SK-N-SH treated with all-trans-retinoic acid at 6 μM for 48 hours (cell line): ENCODE results near the gene LCN6.

Source experiments
- ATAC-seq: fragments of 200-7000 bp; cut with Tn5 transposase; 3 replicates; pipeline ENCODE4 v1.9.1; 2020; ENCODE audit warnings: mild to moderate bottlenecking, moderate library complexity
- ARNTL ChIP-seq: fragments of 450-650 bp; formaldehyde crosslinking; IDR thresholded peaks from 2 replicates; pipeline ENCODE4 v1.5.0; 2020; ENCODE audit warnings: low read depth, mild to moderate bottlenecking, moderate library complexity, borderline replicate concordance
- BACH2 ChIP-seq: fragments of 250-450 bp; sonication (Bioruptor Pico); IDR thresholded peaks from 2 replicates; pipeline ENCODE4 v1.9.0; 2021; ENCODE audit warnings: mild to moderate bottlenecking, borderline replicate concordance
- CREB5 ChIP-seq: fragments of 250-450 bp; sonication (Bioruptor Pico); IDR thresholded peaks from 2 replicates; pipeline ENCODE4 v1.5.1; 2020; ENCODE audit warnings: low read depth, mild to moderate bottlenecking, moderate library complexity
- CSDC2 ChIP-seq: fragments of 250-450 bp; sonication (Bioruptor Pico); IDR thresholded peaks from 2 replicates; pipeline ENCODE4 v1.5.0; 2020; ENCODE audit warnings: mild to moderate bottlenecking, moderate library complexity
- CSRNP3 ChIP-seq: fragments of 250-450 bp; sonication (Bioruptor Pico); IDR thresholded peaks from 2 replicates; pipeline ENCODE4 v1.5.1; 2021; ENCODE audit warnings: mild to moderate bottlenecking, moderate library complexity
- ESRRG ChIP-seq: fragments of 250-450 bp; sonication (Bioruptor Pico); IDR thresholded peaks from 2 replicates; pipeline ENCODE4 v1.6.1; 2021; ENCODE audit warnings: mild to moderate bottlenecking
- GLIS3 ChIP-seq: fragments of 250-450 bp; sonication (Bioruptor Pico); IDR thresholded peaks from 2 replicates; pipeline ENCODE4 v1.5.0; 2020; ENCODE audit warnings: mild to moderate bottlenecking, moderate library complexity
- ISL1 ChIP-seq: fragments of 250-450 bp; sonication (Bioruptor Pico); IDR thresholded peaks from 2 replicates; pipeline ENCODE4 v2.1.2; 2022; ENCODE audit warnings: mild to moderate bottlenecking, moderate library complexity
- OSR1 ChIP-seq: fragments of 250-450 bp; sonication (Bioruptor Pico); IDR thresholded peaks from 2 replicates; pipeline ENCODE4 v1.8.0; 2022; ENCODE audit warnings: moderate library complexity, mild to moderate bottlenecking, inconsistent platforms
- PATZ1 ChIP-seq: fragments of 250-450 bp; sonication (Bioruptor Pico); IDR thresholded peaks from 2 replicates; pipeline ENCODE4 v1.8.0; 2020; ENCODE audit warnings: mild to moderate bottlenecking, moderate library complexity, borderline replicate concordance
- PPARA ChIP-seq: fragments of 250-450 bp; sonication (Bioruptor Pico); IDR thresholded peaks from 2 replicates; pipeline ENCODE4 v1.5.0; 2020; ENCODE audit warnings: mild to moderate bottlenecking, borderline replicate concordance
- RARB ChIP-seq: fragments of 250-450 bp; sonication (Bioruptor Pico); IDR thresholded peaks from 2 replicates; pipeline ENCODE4 v1.8.0; 2021; ENCODE audit warnings: mild to moderate bottlenecking, moderate library complexity
- SNAI2 ChIP-seq: fragments of 250-450 bp; sonication (Bioruptor Pico); IDR thresholded peaks from 2 replicates; pipeline ENCODE4 v1.5.0; 2020; ENCODE audit warnings: mild to moderate bottlenecking, moderate library complexity
- TCF4 ChIP-seq: fragments of 250-450 bp; sonication (Bioruptor Pico); IDR thresholded peaks from 2 replicates; pipeline ENCODE4 v1.8.0; 2021; ENCODE audit warnings: mild to moderate bottlenecking, moderate library complexity, borderline replicate concordance
- TOX ChIP-seq: fragments of 250-450 bp; sonication (Bioruptor Pico); IDR thresholded peaks from 2 replicates; pipeline ENCODE4 v1.8.0; 2021; ENCODE audit warnings: mild to moderate bottlenecking, moderate library complexity, borderline replicate concordance
- ZC3H10 ChIP-seq: fragments of 250-450 bp; sonication (Bioruptor Pico); IDR thresholded peaks from 2 replicates; pipeline ENCODE4 v1.5.1; 2021; ENCODE audit warnings: mild to moderate bottlenecking, moderate library complexity
- ZFP3 ChIP-seq: fragments of 250-450 bp; sonication (Bioruptor Pico); IDR thresholded peaks from 2 replicates; pipeline ENCODE4 v1.5.0; 2020; ENCODE audit warnings: mild to moderate bottlenecking, moderate library complexity
- ZFP30 ChIP-seq: fragments of 450-650 bp; formaldehyde crosslinking; IDR thresholded peaks from 2 replicates; pipeline ENCODE4 v1.5.0; 2022; ENCODE audit warnings: mild to moderate bottlenecking, moderate library complexity
- ZNF565 ChIP-seq: fragments of 450-650 bp; formaldehyde crosslinking; conservative IDR thresholded peaks from 2 replicates; pipeline ENCODE4 v1.5.0; 2020; ENCODE audit warnings: low read depth, mild to moderate bottlenecking, moderate library complexity
- ZNF70 ChIP-seq: fragments of 450-650 bp; formaldehyde crosslinking; IDR thresholded peaks from 2 replicates; pipeline ENCODE4 v1.5.0; 2020; ENCODE audit warnings: mild to moderate bottlenecking, moderate library complexity
- ZNF8 ChIP-seq: fragments of 450-650 bp; formaldehyde crosslinking; IDR thresholded peaks from 2 replicates; pipeline ENCODE4 v1.5.0; 2020; ENCODE audit warnings: mild to moderate bottlenecking, moderate library complexity
- TF ChIP-seq, protein P1 (sequence below): fragments of 250-450 bp; sonication (Bioruptor Pico); IDR thresholded peaks from 2 replicates; pipeline ENCODE4 v1.5.0; 2020; ENCODE audit warnings: mild to moderate bottlenecking, moderate library complexity
- TF ChIP-seq, protein P2 (sequence below): fragments of 250-450 bp; sonication (Bioruptor Pico); IDR thresholded peaks from 2 replicates; pipeline ENCODE4 v1.8.0; 2021; ENCODE audit warnings: low read depth, mild to moderate bottlenecking, moderate library complexity, borderline replicate concordance

Gene LCN6

GRCh38 chr9:136735812-136736480, 12.4 kb downstream of the LCN6 start:
- ATAC-seq = no peak
- TF ChIP-seq ZFP3 (no peak), PATZ1 (CRISPR knock-in tag) (no peak), RARB (CRISPR knock-in tag) (no peak), GLIS3 (CRISPR knock-in tag) (no peak), ISL1 (no peak), ZNF565 (CRISPR knock-in tag) (no peak), SNAI2 (CRISPR knock-in tag) (no peak), CSDC2 (CRISPR knock-in tag) (no peak), ARNTL (CRISPR knock-in tag) (no peak), ZNF8 (CRISPR knock-in tag) (no peak), BACH2 (CRISPR knock-in tag) (no peak), ZFP30 (CRISPR knock-in tag) (no peak), TCF4 (CRISPR knock-in tag) (no peak), ZC3H10 (CRISPR knock-in tag) (no peak), OSR1 (CRISPR knock-in tag) (no peak), CREB5 (CRISPR knock-in tag) (no peak), ZNF70 (CRISPR knock-in tag) (no peak), ESRRG (CRISPR knock-in tag) (no peak)
- TF ChIP-seq, protein P1, sequence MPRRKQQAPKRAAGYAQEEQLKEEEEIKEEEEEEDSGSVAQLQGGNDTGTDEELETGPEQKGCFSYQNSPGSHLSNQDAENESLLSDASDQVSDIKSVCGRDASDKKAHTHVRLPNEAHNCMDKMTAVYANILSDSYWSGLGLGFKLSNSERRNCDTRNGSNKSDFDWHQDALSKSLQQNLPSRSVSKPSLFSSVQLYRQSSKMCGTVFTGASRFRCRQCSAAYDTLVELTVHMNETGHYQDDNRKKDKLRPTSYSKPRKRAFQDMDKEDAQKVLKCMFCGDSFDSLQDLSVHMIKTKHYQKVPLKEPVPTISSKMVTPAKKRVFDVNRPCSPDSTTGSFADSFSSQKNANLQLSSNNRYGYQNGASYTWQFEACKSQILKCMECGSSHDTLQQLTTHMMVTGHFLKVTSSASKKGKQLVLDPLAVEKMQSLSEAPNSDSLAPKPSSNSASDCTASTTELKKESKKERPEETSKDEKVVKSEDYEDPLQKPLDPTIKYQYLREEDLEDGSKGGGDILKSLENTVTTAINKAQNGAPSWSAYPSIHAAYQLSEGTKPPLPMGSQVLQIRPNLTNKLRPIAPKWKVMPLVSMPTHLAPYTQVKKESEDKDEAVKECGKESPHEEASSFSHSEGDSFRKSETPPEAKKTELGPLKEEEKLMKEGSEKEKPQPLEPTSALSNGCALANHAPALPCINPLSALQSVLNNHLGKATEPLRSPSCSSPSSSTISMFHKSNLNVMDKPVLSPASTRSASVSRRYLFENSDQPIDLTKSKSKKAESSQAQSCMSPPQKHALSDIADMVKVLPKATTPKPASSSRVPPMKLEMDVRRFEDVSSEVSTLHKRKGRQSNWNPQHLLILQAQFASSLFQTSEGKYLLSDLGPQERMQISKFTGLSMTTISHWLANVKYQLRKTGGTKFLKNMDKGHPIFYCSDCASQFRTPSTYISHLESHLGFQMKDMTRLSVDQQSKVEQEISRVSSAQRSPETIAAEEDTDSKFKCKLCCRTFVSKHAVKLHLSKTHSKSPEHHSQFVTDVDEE = no peak
- TF ChIP-seq, protein P2, sequence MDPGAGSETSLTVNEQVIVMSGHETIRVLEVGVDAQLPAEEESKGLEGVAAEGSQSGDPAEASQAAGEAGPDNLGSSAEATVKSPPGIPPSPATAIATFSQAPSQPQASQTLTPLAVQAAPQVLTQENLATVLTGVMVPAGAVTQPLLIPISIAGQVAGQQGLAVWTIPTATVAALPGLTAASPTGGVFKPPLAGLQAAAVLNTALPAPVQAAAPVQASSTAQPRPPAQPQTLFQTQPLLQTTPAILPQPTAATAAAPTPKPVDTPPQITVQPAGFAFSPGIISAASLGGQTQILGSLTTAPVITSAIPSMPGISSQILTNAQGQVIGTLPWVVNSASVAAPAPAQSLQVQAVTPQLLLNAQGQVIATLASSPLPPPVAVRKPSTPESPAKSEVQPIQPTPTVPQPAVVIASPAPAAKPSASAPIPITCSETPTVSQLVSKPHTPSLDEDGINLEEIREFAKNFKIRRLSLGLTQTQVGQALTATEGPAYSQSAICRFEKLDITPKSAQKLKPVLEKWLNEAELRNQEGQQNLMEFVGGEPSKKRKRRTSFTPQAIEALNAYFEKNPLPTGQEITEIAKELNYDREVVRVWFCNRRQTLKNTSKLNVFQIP = no peak

- TF ChIP-seq PATZ1 (CRISPR knock-in tag) (no peak), TOX (no peak), ZNF565 (CRISPR knock-in tag) (no peak), ARNTL (CRISPR knock-in tag) (no peak), ZNF8 (CRISPR knock-in tag) (no peak), PPARA (CRISPR knock-in tag) (no peak), SNAI2 (CRISPR knock-in tag) (no peak), CSRNP3 (CRISPR knock-in tag) (no peak)
- TF ChIP-seq, protein P1 = no peak
- ATAC-seq = no peak; the same call in 2 of the 3 replicates
Observed at GRCh38 chr9:136734837-136735496, 13.4 kb downstream of the LCN6 start.
